ENCODE results near the gene SS18L1. TPM values are rescaled to one million over a fixed set of nuclear protein-coding genes. Genes with fewer than 3 reads are reported as not detected.

The SS18L1 gene
- total RNA-seq, 2 experiments from 2014 or later: 17.0 to 17.7 TPM

DNA sequence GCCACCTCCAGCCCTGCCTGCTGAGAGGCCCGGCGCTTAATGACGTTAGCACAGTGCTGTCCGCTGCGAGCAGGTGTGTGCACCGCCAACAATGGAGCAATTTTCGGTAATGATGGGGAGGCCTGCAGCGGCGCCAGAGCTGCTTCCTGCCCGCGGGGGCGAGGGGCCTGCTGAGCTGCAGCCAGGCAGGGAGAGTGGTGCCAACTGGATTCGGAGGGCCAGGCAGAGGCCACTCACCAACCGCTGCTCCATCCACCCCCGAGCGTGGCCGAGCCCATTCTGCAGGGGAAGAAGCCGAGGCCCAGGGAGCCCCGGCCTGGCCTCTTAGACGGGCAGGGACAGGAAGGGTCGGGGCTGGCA lies 66.9 kb downstream of the SS18L1 start:
- Histone ChIP-seq H3K4me2 (ENCODE audit: low read length) (no peak overlapping the region), H4K20me1 (ENCODE audit: insufficient read depth, low read length) (no peaks in the 10 kb centered on the region; the same call in 1 of the 2 replicates), H3K79me2 (ENCODE audit: insufficient read depth, low read depth, low read length) (no peaks in the 10 kb centered on the region), H3K9me2 (ENCODE audit: insufficient read depth, low read length) (no peaks in the 10 kb centered on the region), H3K36me3 (ENCODE audit: insufficient read depth, low read length) (no peaks in the 10 kb centered on the region), H2AFZ (ENCODE audit: low read length) (no peak overlapping the region), H3K4me1 (ENCODE audit: insufficient read depth, low read length, poor library complexity, severe bottlenecking) (peaks cover 4% of the 10 kb centered on the region), H3K9me3 (ENCODE audit: low read length) (no peaks in the 10 kb centered on the region), H3K4me3 (ENCODE audit: low read depth, low read length, poor library complexity, severe bottlenecking) (no peak overlapping the region), H3K27ac (ENCODE audit: low read depth, low read length, poor library complexity, severe bottlenecking) (no peak overlapping the region)
- POLR2A ChIA-PET: no interaction called here
- DNase-seq (ENCODE audit: low spot score): no peak
- no TSS peak for BruUV-seq (replicated peaks)
- CTCF ChIA-PET (ENCODE audit: unreplicated experiment): interaction anchor here (0.6 kb wide), 1 partner anchor 762 kb away, joined by 3 read pairs; no protein-coding TSS in a partner anchor
- no peak for TF ChIP-seq EZH2phosphoT487 (IDR thresholded peaks at IDR 0.05; ENCODE audit: borderline replicate concordance, low read depth, low read length)
- TF ChIP-seq, protein P1, sequence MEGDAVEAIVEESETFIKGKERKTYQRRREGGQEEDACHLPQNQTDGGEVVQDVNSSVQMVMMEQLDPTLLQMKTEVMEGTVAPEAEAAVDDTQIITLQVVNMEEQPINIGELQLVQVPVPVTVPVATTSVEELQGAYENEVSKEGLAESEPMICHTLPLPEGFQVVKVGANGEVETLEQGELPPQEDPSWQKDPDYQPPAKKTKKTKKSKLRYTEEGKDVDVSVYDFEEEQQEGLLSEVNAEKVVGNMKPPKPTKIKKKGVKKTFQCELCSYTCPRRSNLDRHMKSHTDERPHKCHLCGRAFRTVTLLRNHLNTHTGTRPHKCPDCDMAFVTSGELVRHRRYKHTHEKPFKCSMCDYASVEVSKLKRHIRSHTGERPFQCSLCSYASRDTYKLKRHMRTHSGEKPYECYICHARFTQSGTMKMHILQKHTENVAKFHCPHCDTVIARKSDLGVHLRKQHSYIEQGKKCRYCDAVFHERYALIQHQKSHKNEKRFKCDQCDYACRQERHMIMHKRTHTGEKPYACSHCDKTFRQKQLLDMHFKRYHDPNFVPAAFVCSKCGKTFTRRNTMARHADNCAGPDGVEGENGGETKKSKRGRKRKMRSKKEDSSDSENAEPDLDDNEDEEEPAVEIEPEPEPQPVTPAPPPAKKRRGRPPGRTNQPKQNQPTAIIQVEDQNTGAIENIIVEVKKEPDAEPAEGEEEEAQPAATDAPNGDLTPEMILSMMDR (conservative IDR thresholded peaks at IDR 0.05; ENCODE audit: low read length): no peak
- intact Hi-C loops (cut with micrococcal nuclease; ENCODE audit: unreplicated experiment): no loop called here

DNA sequence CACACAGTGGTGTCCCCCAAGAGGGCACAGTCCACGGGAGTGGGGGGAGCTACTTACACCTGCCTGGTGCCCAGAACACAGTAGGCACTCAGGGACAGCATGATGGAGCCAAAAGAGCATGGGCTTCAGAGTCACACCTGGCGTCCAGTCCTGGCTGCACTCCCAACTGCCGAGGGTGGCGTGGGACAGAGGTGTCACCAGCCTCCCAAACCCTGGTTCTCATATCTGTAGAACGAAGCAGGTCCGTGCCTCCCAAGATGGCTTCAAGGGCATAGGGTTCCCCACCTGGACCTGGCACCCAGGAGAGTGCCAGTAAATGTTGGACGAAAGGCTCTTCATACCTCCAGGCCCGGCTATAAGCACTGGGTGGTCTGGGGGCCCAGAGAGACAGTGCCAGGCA lies 67.6 kb downstream of the SS18L1 start:
- no peak overlapping the region for H3K4me2 ChIP-seq (ENCODE audit: low read length)
- no peaks in the 10 kb centered on the region for H3K9me3 ChIP-seq (ENCODE audit: low read length)
- no peaks in the 10 kb centered on the region; the same call in 1 of the 2 replicates for H4K20me1 ChIP-seq (ENCODE audit: insufficient read depth, low read length)
- ChIA-PET POLR2A (no interaction called here), CTCF (ENCODE audit: unreplicated experiment) (no interaction called here)
- BruUV-seq (replicated peaks): no TSS peak
- TF ChIP-seq EZH2phosphoT487 (IDR thresholded peaks at IDR 0.05; ENCODE audit: borderline replicate concordance, low read depth, low read length): no peak
- TF ChIP-seq, protein P1 (conservative IDR thresholded peaks at IDR 0.05; ENCODE audit: low read length): no peak
- no peaks in the 10 kb centered on the region for H3K9me2 ChIP-seq (ENCODE audit: insufficient read depth, low read length)
- DNase-seq (ENCODE audit: low spot score): no peak
- H2AFZ ChIP-seq (ENCODE audit: low read length): no peak overlapping the region
- intact Hi-C loops (cut with micrococcal nuclease; ENCODE audit: unreplicated experiment): no loop called here
- no peak overlapping the region for H3K4me3 ChIP-seq (ENCODE audit: low read depth, low read length, poor library complexity, severe bottlenecking)
- H3K4me1 ChIP-seq (ENCODE audit: insufficient read depth, low read length, poor library complexity, severe bottlenecking): peaks cover 8% of the 10 kb centered on the region
- no peaks in the 10 kb centered on the region for H3K79me2 ChIP-seq (ENCODE audit: insufficient read depth, low read depth, low read length)
- no peak overlapping the region for H3K27ac ChIP-seq (ENCODE audit: low read depth, low read length, poor library complexity, severe bottlenecking)
- no peaks in the 10 kb centered on the region for H3K36me3 ChIP-seq (ENCODE audit: insufficient read depth, low read length)

DNA sequence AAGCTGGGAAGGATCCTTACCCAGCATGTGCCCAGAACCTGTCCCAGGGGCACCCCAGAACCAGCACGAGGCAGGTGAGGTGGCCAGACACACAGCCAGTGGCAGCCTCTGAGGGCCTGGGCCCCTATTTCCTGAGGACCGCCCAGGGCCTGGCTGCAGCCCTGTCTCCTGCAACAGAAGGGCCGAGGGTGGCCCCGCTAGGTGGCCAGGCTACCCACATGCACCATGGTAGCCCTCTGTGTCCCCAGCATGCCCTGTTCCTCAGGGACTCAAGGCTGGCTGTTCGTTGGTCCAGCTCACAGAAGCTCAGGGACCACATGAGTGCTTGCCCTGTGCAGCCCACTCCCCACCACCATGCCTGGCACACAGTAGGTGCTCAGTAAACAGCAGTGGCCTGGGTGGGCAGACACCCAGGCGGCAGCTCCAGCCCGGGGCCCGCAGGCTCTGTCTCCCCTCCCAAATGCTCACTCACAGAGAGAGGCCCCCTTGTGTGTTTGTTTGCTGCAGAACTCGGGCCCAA lies 68.3 kb downstream of the SS18L1 start:
- DNase-seq (ENCODE audit: low spot score): no peak
- CTCF ChIA-PET (ENCODE audit: unreplicated experiment): no interaction called here
- no TSS peak for BruUV-seq (replicated peaks)

More for the DNA sequence above, 68.3 kb downstream of the SS18L1 start:
- H3K27ac ChIP-seq (ENCODE audit: low read depth, low read length, poor library complexity, severe bottlenecking): no peak overlapping the region
- H3K4me2 ChIP-seq (ENCODE audit: low read length): no peak overlapping the region
- peaks cover 12% of the 10 kb centered on the region for H3K4me1 ChIP-seq (ENCODE audit: insufficient read depth, low read length, poor library complexity, severe bottlenecking)
- no peaks in the 10 kb centered on the region for H3K36me3 ChIP-seq (ENCODE audit: insufficient read depth, low read length)
- H4K20me1 ChIP-seq (ENCODE audit: insufficient read depth, low read length): no peaks in the 10 kb centered on the region; the same call in 1 of the 2 replicates
- H2AFZ ChIP-seq (ENCODE audit: low read length): no peak overlapping the region
- H3K79me2 ChIP-seq (ENCODE audit: insufficient read depth, low read depth, low read length): no peaks in the 10 kb centered on the region
- TF ChIP-seq EZH2phosphoT487 (IDR thresholded peaks at IDR 0.05; ENCODE audit: borderline replicate concordance, low read depth, low read length): no peak
- TF ChIP-seq, protein P1 (conservative IDR thresholded peaks at IDR 0.05; ENCODE audit: low read length): no peak
- no peak overlapping the region for H3K4me3 ChIP-seq (ENCODE audit: low read depth, low read length, poor library complexity, severe bottlenecking)
- H3K9me3 ChIP-seq (ENCODE audit: low read length): no peaks in the 10 kb centered on the region
- no peaks in the 10 kb centered on the region for H3K9me2 ChIP-seq (ENCODE audit: insufficient read depth, low read length)
- intact Hi-C loops (cut with micrococcal nuclease; ENCODE audit: unreplicated experiment): no loop called here
- POLR2A ChIA-PET: no interaction called here

Data from OCI-LY7 (cell line).